ENCODE measurements around the gene SF3B3.
A peak's percentile ranks its signal among the peaks of the same experiment; 100 is the strongest.
"Not testable (repeated sequence)": the region's sequence is repeated elsewhere in the genome, so short reads cannot be mapped to it uniquely, and the experiment has no call there.

Gene SF3B3

DNA sequence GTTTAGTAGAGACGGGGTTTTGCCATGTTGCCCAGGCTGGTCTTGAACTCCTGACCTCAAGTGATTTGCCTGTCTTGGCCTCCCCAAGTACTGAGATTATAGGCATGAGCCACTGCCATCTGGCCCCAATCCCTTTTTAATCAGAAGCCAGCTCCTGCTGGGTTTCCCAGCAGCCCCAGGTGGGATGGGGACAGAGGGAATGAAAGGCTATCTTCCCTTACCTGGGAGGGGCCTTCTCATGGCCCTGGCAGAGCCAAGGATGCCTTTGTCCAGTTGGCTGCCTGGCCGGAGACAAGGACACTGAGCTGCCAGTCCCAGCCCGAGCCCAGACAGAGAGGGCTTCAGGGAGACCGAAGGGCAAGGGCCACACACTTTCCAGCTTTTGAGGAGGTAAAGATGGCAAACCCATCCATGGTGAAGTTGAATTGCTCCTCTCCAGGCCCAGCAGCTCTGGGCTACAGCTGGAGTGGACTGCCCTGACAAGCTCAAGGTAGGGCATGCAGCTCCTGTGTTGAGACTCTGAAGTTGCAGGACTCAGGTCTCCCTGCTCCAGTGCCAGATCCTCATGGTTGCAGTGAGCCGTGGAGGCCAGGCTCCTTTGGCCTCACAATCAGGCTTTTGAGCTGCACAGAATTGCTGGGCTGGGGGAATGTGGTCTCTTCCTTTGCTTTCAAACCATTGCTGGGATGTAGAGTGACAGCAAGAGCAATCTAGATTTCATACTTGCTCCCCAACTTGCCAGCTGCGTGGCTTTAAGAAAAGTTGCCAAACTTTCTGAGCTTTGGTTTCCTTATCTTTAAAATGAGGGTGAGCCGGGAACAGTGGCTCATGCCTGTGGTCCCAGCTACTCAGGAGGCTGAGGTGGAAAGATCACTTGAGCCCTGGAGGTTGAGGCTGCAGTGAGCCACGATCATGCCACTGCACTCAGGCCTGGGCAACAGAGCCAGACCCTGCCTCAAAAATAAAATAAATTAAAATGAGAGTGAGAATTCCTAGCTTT is 78.3 kb downstream of the SF3B3 start:
- Mint-ChIP-seq H3K4me1 (ENCODE audit: low read depth) (no peaks in the 10 kb centered on the region), H3K27me3 (no peaks in the 10 kb centered on the region), H3K9me3 (no peaks in the 10 kb centered on the region)

DNA sequence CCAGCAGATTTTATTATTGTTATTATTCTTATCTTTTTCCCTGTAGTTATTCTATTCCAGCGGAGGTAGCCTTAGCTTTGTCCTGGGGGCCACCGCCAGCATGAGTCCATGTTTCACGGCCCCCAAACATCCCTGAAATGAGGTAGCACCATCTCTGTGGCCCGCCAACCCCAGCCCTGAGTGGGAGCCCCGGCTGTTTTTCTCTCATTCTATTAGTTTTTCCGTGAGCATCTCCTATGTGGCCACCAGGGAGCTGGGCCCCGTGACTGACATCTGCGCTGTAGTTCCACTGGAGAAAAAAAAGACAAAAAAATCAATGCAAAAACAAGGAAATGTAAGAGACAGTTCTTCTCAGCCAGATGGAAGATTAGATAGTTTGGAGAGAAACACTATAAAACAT is 79.2 kb downstream of the SF3B3 start:
- no peaks in the 10 kb centered on the region for H3K9me3 Mint-ChIP-seq
- H3K4me1 Mint-ChIP-seq (ENCODE audit: low read depth), result no peaks in the 10 kb centered on the region
- no peak overlapping the region for H3K4me3 Mint-ChIP-seq
- H3K36me3 Mint-ChIP-seq (ENCODE audit: low read depth), result no peaks in the 10 kb centered on the region
- H3K27me3 Mint-ChIP-seq, result no peaks in the 10 kb centered on the region
- H3K27ac Mint-ChIP-seq, result peak overlapping the region; percentile 5

More for the DNA sequence above, 78.3 kb downstream of the SF3B3 start:
- H3K36me3 Mint-ChIP-seq (ENCODE audit: low read depth), result no peaks in the 10 kb centered on the region
- H3K27ac Mint-ChIP-seq, result no peak overlapping the region
- no peak overlapping the region for H3K4me3 Mint-ChIP-seq

DNA sequence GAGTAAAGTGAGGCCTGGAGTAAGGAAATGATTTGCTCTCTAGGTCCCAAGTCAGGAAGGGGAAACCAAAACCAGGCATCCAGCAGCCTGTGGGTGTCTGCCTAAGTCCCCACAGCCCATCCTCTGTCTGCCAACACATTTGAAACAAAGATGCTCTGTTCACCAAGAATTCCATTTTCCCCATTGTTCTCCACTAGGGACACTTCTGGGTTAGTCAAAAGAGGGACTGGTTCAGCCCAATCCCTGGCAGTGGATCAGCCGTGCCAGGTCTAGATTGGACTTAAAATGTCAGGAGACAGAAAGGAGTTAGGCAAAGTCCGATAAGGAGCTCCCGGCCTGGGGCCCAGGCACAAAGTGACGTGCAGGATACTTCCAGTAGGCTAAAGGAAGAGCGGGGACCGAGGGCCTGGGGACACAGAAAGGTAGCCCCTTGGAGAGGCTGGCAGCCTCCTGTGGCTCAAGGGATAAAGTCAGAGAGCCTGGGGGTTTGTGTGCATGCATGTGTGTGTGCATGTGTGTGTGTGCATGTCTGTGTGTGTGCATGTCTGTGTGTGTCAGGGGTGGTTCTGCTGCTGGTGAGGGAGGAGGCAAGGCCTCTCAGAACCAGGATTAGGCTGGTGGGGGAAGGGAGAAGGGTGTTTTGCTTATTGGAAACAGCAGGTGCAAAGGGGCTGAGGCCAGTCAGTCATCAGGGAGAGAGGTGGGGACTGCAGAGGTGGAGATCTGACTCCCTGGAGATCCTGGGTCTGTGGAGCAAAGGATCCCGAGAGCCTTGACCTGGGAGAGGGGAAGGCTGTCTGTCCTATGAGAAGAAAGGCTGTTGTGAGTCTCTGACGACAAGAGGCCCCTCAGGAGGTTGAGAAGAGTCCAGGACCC is 81.0 kb downstream of the SF3B3 start:
- no peaks in the 10 kb centered on the region for H3K36me3 Mint-ChIP-seq (ENCODE audit: low read depth)
- no peaks in the 10 kb centered on the region for H3K9me3 Mint-ChIP-seq
- no peak overlapping the region for H3K27ac Mint-ChIP-seq
- no peaks in the 10 kb centered on the region for H3K27me3 Mint-ChIP-seq
- no peaks in the 10 kb centered on the region for H3K4me1 Mint-ChIP-seq (ENCODE audit: low read depth)
- H3K4me3 Mint-ChIP-seq, result no peak overlapping the region

DNA sequence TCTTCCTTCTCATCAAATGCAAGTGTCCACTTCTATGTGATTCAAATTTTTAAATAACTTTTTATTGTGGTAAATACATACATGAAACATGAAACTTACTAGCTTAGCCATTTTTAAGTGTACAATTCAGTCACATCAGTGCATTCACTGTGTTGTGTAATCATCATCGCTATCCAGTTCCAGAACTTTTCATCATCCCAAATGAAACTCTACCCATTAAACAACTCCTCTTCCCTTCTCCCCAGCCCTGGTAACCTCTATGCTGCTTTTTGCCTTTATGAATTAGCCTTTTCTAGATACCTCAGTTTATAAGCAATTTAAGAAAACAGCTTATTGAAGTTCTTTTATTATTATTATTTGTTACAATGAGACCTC is 81.7 kb downstream of the SF3B3 start:
- no peak overlapping the region for H3K27ac Mint-ChIP-seq
- no peaks in the 10 kb centered on the region for H3K9me3 Mint-ChIP-seq
- no peaks in the 10 kb centered on the region for H3K27me3 Mint-ChIP-seq
- H3K36me3 Mint-ChIP-seq (ENCODE audit: low read depth), result no peaks in the 10 kb centered on the region
- no peaks in the 10 kb centered on the region for H3K4me1 Mint-ChIP-seq (ENCODE audit: low read depth)
- H3K4me3 Mint-ChIP-seq, result no peak overlapping the region

DNA sequence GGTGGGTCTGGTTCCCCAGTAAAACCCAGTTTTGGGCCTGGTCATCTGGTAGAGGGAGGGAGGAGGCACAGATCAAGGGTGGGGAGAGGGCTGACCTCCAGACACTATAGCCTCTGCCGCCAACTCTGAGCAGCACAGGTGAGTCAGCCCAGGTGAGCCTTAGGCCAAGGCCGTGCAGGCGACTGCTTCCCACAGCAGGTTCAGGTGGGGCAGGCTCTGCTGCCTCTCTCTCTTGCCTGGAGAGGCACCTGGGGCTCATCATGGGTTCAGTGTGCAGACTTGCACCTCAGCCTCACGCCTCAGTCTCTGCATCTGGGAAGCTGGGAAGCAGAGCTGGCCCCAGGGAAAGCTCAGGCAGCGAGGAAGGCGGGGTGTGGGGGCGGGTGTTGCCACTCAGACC is 84.9 kb downstream of the SF3B3 start:
- Mint-ChIP-seq H3K27ac (no peak overlapping the region), H3K4me1 (ENCODE audit: low read depth) (no peaks in the 10 kb centered on the region), H3K27me3 (no peaks in the 10 kb centered on the region), H3K4me3 (no peak overlapping the region), H3K36me3 (ENCODE audit: low read depth) (no peaks in the 10 kb centered on the region), H3K9me3 (no peaks in the 10 kb centered on the region)

DNA sequence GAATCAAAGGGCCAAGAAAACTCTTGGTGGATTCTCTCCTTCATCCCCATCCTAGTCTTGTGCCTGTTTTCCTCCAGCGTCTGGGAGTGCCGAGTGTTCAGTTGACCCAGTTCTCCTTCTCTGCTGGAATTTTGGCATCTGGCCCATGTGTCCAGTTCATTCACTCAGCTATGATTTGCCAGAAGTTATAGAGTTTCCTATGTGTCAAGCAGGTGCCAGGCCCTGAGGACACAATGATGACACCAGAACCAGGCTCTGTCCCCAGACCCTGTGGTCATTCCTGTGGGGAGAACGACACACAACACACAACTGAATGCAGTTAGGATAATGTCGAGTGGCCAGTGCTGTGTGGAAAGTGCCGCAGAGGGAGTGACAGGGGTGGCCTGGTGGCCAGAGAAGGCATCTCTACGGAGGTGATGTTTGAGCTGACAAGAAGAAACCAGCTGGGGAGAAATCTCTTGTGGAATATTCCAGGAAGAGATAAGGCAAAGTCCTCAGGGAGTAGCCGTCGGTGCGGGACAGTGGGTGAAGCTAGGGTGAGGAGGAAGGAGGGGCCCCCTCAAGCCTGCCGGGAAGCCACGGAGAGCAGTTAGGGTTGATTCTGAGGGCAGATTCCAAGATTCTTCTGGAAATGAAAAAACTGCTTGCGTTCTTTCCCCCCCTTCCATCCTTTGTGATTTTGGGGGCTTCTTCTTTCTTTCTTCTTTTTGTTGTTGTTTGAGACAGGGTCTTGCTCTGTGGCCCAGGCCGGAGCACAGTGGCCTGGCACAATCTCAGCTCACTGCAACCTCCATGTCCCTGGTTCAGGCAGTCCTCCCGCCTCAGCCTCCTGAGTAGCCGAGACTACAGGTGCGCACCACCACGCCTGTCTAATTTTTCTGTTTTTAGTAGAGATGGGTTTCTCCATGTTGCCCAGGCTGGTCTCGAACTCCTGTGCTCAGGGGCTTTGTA is 86.9 kb downstream of the SF3B3 start:
- Mint-ChIP-seq H3K4me1 (ENCODE audit: low read depth) (no peaks in the 10 kb centered on the region), H3K9me3 (no peaks in the 10 kb centered on the region), H3K4me3 (no peak overlapping the region), H3K27ac (no peak overlapping the region), H3K27me3 (no peaks in the 10 kb centered on the region), H3K36me3 (ENCODE audit: low read depth) (no peaks in the 10 kb centered on the region)

DNA sequence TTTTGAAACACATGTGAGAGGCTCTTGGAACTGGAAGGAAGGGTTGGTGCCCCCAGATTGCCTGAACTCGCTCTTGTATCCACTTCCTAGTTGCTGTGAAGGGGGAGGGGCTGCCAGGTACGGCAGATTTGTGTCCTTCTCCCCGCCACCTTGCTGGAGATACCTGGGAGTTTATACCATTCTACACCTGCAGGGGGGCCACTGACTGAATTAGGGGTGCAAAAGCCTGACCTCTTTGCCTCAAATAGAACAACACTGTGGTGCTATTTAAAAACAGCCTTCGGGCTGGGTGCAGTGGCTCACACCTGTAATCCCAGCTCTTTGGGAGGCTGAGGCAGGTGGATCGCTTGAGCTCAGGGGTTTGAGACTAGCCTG is 87.6 kb downstream of the SF3B3 start:
- Mint-ChIP-seq H3K36me3 (ENCODE audit: low read depth) (no peaks in the 10 kb centered on the region), H3K27ac (no peak overlapping the region), H3K27me3 (no peaks in the 10 kb centered on the region), H3K4me3 (no peak overlapping the region), H3K4me1 (ENCODE audit: low read depth) (no peaks in the 10 kb centered on the region), H3K9me3 (no peaks in the 10 kb centered on the region)

DNA sequence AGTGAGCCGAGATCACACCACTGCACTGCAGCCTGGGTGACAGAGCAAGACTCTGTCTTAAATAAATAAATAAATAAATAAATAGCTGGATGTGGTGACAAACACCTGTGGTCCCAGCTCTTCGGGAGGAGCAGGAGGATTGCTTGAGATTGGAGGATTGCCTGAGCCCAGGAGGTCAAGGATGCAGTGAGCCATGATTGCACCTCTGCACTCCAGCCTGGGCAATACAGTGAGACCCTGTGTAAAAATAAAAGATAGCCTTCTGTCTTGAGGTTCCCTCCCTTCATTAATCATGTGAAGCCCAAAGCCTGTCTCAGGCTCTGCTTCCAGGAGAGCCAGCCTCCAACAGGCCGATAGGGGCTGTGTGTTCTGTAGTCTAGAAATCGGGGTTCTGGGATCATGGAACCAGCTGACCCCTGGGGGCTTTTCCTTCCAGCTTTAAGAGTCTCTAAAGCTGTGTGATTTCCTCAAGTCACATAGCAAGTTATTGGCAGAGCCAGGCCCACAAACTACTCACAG is 88.2 kb downstream of the SF3B3 start:
- Mint-ChIP-seq H3K4me3 (no peak overlapping the region), H3K27me3 (no peaks in the 10 kb centered on the region), H3K36me3 (ENCODE audit: low read depth) (no peaks in the 10 kb centered on the region), H3K4me1 (ENCODE audit: low read depth) (no peaks in the 10 kb centered on the region), H3K9me3 (no peaks in the 10 kb centered on the region), H3K27ac (no peak overlapping the region)

DNA sequence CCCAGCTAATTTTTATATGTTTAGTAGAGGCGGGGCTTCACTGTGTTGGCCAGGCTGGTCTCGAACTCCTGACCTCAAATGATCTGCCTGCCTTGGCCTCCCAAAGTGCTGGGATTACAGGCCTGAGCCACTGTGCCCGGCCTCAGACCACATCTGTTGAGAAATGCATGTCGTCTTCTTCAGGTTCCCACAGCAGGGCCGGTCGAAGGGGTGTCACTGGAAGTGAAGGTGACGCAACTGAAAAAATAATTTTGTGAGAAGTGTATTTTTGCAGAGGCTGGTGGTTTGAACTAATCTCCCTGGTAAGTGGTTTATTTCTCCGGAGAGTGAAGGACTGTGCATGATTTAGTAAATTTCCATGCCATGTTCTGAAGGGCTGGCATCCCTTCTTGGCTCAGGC is 89.3 kb downstream of the SF3B3 start:
- no peaks in the 10 kb centered on the region for H3K36me3 Mint-ChIP-seq (ENCODE audit: low read depth)
- no peaks in the 10 kb centered on the region for H3K4me1 Mint-ChIP-seq (ENCODE audit: low read depth)
- H3K27ac Mint-ChIP-seq, result no peak overlapping the region
- no peaks in the 10 kb centered on the region for H3K27me3 Mint-ChIP-seq
- no peaks in the 10 kb centered on the region for H3K9me3 Mint-ChIP-seq
- no peak overlapping the region for H3K4me3 Mint-ChIP-seq

DNA sequence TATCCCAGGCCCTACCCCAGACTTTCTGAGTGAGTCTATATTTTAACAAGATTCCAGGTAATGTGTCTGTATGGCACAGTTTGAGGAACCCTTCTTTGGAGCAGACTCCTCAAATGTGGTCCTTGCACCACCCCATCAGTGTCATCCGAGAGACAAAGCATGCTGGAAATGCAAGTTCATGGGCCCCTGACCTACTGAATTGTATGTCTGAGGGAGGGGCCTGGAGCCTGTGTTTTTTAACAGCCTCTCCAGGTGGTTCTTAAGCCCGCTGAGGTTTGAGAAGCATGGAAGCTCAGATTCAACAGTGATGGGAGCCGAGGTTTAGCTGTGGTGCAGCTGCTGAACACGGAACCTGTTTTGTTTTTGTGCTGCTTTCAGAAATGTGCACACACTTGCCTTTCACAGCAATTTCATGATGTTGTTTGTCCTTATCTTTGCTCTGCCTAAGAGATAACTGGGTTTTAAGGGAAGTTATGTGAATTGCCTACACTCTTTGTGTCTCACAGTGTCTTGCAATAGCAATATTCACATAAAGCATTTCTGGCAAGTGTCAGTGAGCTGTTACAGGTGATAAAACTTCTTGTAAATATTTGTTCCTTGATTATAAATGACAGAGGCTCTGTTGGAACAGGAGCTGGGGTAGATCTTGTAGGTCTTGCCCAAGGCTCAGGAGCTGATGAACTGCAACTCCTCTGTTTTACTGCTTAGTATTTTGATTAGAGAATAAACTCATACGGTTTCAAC is 90.8 kb downstream of the SF3B3 start:
- no peaks in the 10 kb centered on the region for H3K4me1 Mint-ChIP-seq (ENCODE audit: low read depth)
- no peaks in the 10 kb centered on the region for H3K27me3 Mint-ChIP-seq
- H3K9me3 Mint-ChIP-seq, result no peaks in the 10 kb centered on the region

DNA sequence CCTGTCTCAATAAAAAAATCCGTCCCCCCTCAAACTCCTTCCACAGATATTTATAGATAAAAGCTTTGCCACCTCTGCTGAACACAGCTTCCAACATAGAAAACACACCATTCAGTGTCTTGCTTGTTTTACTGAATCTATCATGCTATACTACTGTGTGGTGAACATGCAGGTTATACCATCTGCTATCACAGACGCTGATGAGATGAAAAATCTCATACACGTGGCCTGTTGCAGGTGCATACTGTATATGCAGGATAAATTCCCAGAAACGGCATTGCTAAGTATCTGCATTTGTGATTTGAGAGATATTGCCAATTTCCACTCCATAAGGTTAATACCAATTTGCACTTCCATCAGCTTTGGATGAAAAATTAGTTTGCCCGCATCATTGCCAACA is 92.3 kb downstream of the SF3B3 start:
- Mint-ChIP-seq H3K36me3 (ENCODE audit: low read depth) (no peaks in the 10 kb centered on the region), H3K9me3 (no peaks in the 10 kb centered on the region), H3K27ac (no peak overlapping the region), H3K27me3 (no peaks in the 10 kb centered on the region), H3K4me3 (no peak overlapping the region), H3K4me1 (ENCODE audit: low read depth) (no peaks in the 10 kb centered on the region)

More for the DNA sequence above, 90.8 kb downstream of the SF3B3 start:
- Mint-ChIP-seq H3K36me3 (ENCODE audit: low read depth) (no peaks in the 10 kb centered on the region), H3K4me3 (no peak overlapping the region), H3K27ac (no peak overlapping the region)

DNA sequence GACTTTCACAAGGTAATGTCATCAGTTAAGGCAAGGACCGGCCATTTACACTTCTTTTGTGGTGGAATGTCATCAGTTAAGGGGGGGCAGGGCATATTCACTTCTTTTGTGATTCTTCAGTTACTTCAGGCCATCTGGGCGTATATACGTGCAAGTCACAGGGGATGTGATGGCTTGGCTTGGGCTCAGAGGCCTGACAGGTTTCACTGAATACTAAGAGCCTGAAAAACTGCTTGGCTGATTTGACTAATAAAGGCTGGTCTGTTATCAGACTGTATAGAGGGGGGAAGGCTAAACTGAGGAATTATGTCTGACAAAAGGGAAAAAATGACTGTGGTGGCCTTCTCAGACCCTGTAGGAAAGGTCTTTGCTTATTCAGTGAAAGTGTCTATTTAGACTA is 98.2 kb downstream of the SF3B3 start:
- H3K4me3 Mint-ChIP-seq; H3K36me3 Mint-ChIP-seq (ENCODE audit: low read depth); H3K27me3 Mint-ChIP-seq; H3K4me1 Mint-ChIP-seq (ENCODE audit: low read depth); H3K9me3 Mint-ChIP-seq; H3K27ac Mint-ChIP-seq: not testable (repeated sequence)
